Gastroesophageal sphincter (tissue), 4 donors: ENCODE results near the gene SPPL3. TPM values are rescaled to one million over a fixed set of nuclear protein-coding genes. Genes with fewer than 3 reads are reported as not detected.

Source experiments
- ATAC-seq: fragments of 150-250 bp; one replicate; pipeline ENCODE4 v1.9.1; 2016; ENCODE audit warnings: mild to moderate bottlenecking, moderate library complexity
- H3K27ac ChIP-seq, 4 donors: fragments of 200-600 bp; sonication (generic) in 3 of 4; 1 replicate in 3 of 4; 2 replicates in 1 of 4; pipeline ENCODE4 v1.5.1; 2016 to 2019
- H3K27me3 ChIP-seq: fragments of 200-600 bp; sonication (generic); one replicate; pipeline ENCODE4 v1.5.1; 2019
- H3K36me3 ChIP-seq, 2 donors: fragments of 200-600 bp; sonication (generic); one replicate each; pipeline ENCODE4 v1.5.1; 2019; ENCODE audit warnings: control low read depth in 1 of 2
- H3K4me1 ChIP-seq, 3 donors: fragments of 200-600 bp; sonication (generic); 1 replicate in 2 of 3; 2 replicates in 1 of 3; pipeline ENCODE4 v1.5.1; 2016 to 2019; ENCODE audit warnings: control low read depth in 2 of 3
- H3K4me3 ChIP-seq, 2 donors: fragments of 200-600 bp; sonication (generic); one replicate each; pipeline ENCODE4 v1.5.1; 2019; ENCODE audit warnings: mild to moderate bottlenecking in 1 of 2, moderate library complexity in 1 of 2
- H3K9me3 ChIP-seq, 3 donors: fragments of 200-600 bp; sonication (generic); one replicate each; pipeline ENCODE4 v1.5.1; 2017 to 2019; ENCODE audit warnings: control low read depth in 2 of 3
- EP300 ChIP-seq: sonication (generic); formaldehyde crosslinking; IDR thresholded peaks from one replicate; pipeline ENCODE4 v1.6.1; 2017; ENCODE audit warnings: antibody characterized with exemption, mild to moderate bottlenecking
- POLR2A ChIP-seq, 2 donors: fragments of 450-650 bp; IDR thresholded peaks; one replicate each; pipeline ENCODE4 v1.6.1; 2017; ENCODE audit warnings: antibody characterized with exemption in 2 of 2, mild to moderate bottlenecking in 2 of 2, moderate library complexity in 1 of 2
- POLR2AphosphoS5 ChIP-seq: sonication (generic); formaldehyde crosslinking; IDR thresholded peaks from one replicate; pipeline ENCODE4 v1.6.1; 2017; ENCODE audit warnings: antibody characterized with exemption
- WGBS, 2 donors: methylation state at CpG; one replicate each; pipeline ENCODE4 v1.1.5; 2018; ENCODE audit warnings: low coverage in 1 of 2; 5-methylcytosine and 5-hydroxymethylcytosine counted together
- total RNA-seq, 4 donors: library from RNA; depleted of rRNA; stranded (reverse); fragments of >200 nt; gene quantifications; one replicate each; pipeline ENCODE4 v1.1.0, GENCODE V29; 2016
- TF ChIP-seq, protein P1 (sequence below), 4 experiments: fragments of 200-600 bp in 2 of 4; fragments of 450-650 bp in 2 of 4; sonication (generic) in 1 of 4; IDR thresholded peaks; one replicate each; pipeline ENCODE4 v1.5.1; 2017 to 2019; ENCODE audit warnings: antibody characterized with exemption in 4 of 4, mild to moderate bottlenecking in 2 of 4, moderate library complexity in 2 of 4

SPPL3 gene
- total RNA-seq, 4 donors from 2014 or later, result 16.2 to 20.2 (median 19.0) TPM

- TF ChIP-seq, protein P1, sequence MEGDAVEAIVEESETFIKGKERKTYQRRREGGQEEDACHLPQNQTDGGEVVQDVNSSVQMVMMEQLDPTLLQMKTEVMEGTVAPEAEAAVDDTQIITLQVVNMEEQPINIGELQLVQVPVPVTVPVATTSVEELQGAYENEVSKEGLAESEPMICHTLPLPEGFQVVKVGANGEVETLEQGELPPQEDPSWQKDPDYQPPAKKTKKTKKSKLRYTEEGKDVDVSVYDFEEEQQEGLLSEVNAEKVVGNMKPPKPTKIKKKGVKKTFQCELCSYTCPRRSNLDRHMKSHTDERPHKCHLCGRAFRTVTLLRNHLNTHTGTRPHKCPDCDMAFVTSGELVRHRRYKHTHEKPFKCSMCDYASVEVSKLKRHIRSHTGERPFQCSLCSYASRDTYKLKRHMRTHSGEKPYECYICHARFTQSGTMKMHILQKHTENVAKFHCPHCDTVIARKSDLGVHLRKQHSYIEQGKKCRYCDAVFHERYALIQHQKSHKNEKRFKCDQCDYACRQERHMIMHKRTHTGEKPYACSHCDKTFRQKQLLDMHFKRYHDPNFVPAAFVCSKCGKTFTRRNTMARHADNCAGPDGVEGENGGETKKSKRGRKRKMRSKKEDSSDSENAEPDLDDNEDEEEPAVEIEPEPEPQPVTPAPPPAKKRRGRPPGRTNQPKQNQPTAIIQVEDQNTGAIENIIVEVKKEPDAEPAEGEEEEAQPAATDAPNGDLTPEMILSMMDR (IDR thresholded peaks at IDR 0.05), result peak in 2 of 4 experiments; percentile 25 to 34
- TF ChIP-seq POLR2AphosphoS5, result peak; percentile 34
- peak; percentile 44 to 53 for TF ChIP-seq POLR2A (IDR thresholded peaks at IDR 0.05)
- no peak for TF ChIP-seq EP300
- H3K27ac ChIP-seq, result peak within 1 kb of the TSS in 3 of 4 donors; percentile 86 to 89 (median 88)
- H3K4me1 ChIP-seq, result peaks cover 0 to 24% (median 6%) of the 10 kb centered on the region in 3 donors
- H3K27me3 ChIP-seq, result no peaks in the 10 kb centered on the region
- H3K36me3 ChIP-seq, result peaks cover 0 to 68% of the 10 kb centered on the region in 2 donors
- ATAC-seq, result peak; percentile 99
- H3K9me3 ChIP-seq, result no peaks in the 10 kb centered on the region
- 32 to 41% methylated on average over 5 to 13 of the region's 66 CpGs for WGBS, 2 donors
- H3K4me3 ChIP-seq, result peak within 1 kb of the TSS; percentile 41 to 86
Measured at GRCh38 chr12:120725659-120726509, 178.3 kb downstream of the SPPL3 start, which contains the start of gene ACADS. ACADS (plus strand) TSS chr12:120725826; CDS start chr12:120725886, 60 bp downstream.

DNA sequence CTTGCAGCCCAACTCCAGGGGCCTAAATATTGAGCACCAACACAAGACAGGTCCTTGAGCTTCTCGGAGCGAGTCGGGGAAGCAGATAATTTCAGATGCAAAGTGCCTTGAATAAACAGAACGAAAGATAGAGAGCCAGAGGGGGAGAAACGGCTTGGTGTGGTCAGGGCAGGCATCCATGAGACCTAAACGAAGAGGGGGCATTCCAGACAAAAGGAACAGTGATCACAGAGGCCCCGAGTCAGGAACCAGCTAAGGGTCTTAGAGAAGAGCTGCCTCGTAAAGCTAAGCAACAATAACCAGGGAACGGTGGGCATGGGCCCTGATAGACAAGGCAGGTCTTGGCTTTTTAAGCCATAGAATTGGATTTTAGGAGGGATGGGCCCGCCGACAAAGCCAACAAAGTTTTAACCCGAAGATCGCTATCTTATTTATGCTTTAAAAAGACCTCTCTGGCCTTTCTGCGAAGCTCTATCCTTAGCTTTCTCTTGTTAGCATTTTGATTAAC, 179.0 kb downstream of the SPPL3 start:
- WGBS, 2 donors, result 5 to 16% methylated on average over 10 to 13 of the region's 14 CpGs
- peak overlapping the region in 3 of 4 donors; percentile 86 to 89 (median 88) for H3K27ac ChIP-seq
- H3K27me3 ChIP-seq, result no peaks in the 10 kb centered on the region
- no peak for ATAC-seq
- peaks cover 0 to 68% of the 10 kb centered on the region in 2 donors for H3K36me3 ChIP-seq
- H3K4me1 ChIP-seq, result peaks cover 0 to 24% (median 6%) of the 10 kb centered on the region in 3 donors
- peak overlapping the region; percentile 41 to 86 for H3K4me3 ChIP-seq
- TF ChIP-seq POLR2AphosphoS5, result no peak
- TF ChIP-seq EP300, result no peak
- TF ChIP-seq POLR2A (IDR thresholded peaks at IDR 0.05), result no peak
- TF ChIP-seq, protein P1 (IDR thresholded peaks at IDR 0.05), result no peak
- H3K9me3 ChIP-seq, result no peaks in the 10 kb centered on the region

DNA sequence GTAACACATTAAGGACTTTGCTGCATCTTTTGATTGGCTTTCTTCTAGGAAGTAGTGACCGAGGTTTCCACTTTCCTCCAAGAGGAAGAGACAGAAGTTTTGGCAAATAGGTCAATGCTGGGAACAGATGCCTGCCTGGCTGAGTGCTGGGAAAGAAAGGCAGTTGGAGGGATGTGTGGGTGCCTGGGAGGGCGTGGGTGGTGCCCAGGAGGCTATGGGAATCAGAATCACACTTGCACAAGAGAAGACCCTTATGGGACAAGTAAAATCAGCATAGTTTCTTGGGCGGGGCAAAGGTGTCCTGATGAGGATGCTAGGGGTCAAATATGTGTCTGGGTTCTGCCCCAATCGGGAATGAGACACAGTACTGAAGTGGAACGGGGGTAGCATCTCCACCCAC, 179.4 kb downstream of the SPPL3 start:
- peaks cover 0 to 68% of the 10 kb centered on the region in 2 donors for H3K36me3 ChIP-seq
- no peak overlapping the region for H3K4me3 ChIP-seq
- TF ChIP-seq, protein P1 (IDR thresholded peaks at IDR 0.05), result no peak
- TF ChIP-seq POLR2AphosphoS5 (no peak), POLR2A (IDR thresholded peaks at IDR 0.05) (no peak), EP300 (no peak)
- no peak for ATAC-seq
- WGBS, 2 donors, result 59 to 62% methylated on average over 5 of the region's 5 CpGs
- no peaks in the 10 kb centered on the region for H3K9me3 ChIP-seq
- no peaks in the 10 kb centered on the region for H3K27me3 ChIP-seq
- peaks cover 0 to 24% (median 6%) of the 10 kb centered on the region in 3 donors for H3K4me1 ChIP-seq
- H3K27ac ChIP-seq, result peak overlapping the region in 3 of 4 donors; percentile 86 to 89 (median 88)

- ATAC-seq, result no peak
- WGBS, 2 donors, result 83 to 85% methylated on average over 1 to 2 of the region's 2 CpGs
- no peak overlapping the region for H3K4me3 ChIP-seq
- H3K27ac ChIP-seq, result no peak overlapping the region
- H3K9me3 ChIP-seq, result no peaks in the 10 kb centered on the region
- H3K27me3 ChIP-seq, result no peaks in the 10 kb centered on the region
- H3K4me1 ChIP-seq, result peaks cover 0 to 24% (median 6%) of the 10 kb centered on the region in 3 donors
- TF ChIP-seq EP300, result no peak
- TF ChIP-seq POLR2AphosphoS5, result no peak
- TF ChIP-seq POLR2A (IDR thresholded peaks at IDR 0.05), result no peak
- TF ChIP-seq, protein P1 (IDR thresholded peaks at IDR 0.05), result no peak
- H3K36me3 ChIP-seq, result peaks cover 0 to 68% of the 10 kb centered on the region in 2 donors
Measured at GRCh38 chr12:120722784-120723183, 181.4 kb downstream of the SPPL3 start.
